ENCODE measurements around the gene FOSB. TPM values are rescaled to one million over a fixed set of nuclear protein-coding genes. Genes with fewer than 3 reads are reported as not detected.

Gene FOSB
- total and polyA plus RNA-seq, 9 of the 15 experiments (the other 6 are each of a cell fraction or from before 2014, with no cell fraction given) = 0.11 to 2.7 (median 0.73) TPM

DNA sequence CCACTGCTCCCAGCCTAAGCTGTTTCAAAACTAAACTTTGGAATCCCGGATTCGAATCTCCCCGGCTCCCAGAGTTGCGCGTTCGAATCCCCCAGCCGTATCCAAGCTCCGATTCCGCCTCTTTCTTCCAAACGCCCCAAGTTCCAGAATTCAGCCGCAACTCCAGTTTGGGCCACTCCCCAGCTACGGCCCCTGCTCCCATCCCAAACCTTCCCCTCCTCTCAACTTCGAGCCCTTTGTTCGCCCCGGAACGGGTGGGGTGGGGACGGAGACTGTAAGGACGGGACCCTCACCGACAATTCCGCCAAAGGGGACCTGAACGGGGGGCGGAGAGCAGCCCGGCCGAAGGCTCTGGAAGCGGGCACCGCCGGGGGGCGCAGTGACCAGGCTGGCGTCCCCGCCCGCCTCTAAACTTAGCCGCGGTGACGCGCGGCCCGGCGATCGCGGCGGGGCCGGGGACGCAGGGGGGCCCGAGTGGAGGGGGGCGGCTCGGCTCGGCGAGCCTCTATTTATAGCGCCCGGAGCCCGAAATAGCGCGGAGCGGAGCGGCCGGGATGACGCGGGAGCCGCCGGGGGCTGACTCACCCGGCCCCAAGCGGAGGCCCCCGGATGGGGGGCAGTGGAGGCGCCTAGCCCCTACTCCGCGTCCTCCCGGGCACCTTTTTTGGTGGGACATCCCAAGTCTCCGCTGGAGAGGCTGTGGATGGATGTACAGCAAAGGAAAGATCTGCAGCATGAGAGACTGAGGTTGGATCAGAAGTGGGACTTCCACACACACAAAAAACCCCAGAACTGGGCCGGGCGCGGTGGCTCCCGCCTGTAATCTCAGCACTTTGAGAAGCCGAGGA is 39.2 kb upstream of the FOSB start (continued):
- TF ChIP-seq, protein P1, sequence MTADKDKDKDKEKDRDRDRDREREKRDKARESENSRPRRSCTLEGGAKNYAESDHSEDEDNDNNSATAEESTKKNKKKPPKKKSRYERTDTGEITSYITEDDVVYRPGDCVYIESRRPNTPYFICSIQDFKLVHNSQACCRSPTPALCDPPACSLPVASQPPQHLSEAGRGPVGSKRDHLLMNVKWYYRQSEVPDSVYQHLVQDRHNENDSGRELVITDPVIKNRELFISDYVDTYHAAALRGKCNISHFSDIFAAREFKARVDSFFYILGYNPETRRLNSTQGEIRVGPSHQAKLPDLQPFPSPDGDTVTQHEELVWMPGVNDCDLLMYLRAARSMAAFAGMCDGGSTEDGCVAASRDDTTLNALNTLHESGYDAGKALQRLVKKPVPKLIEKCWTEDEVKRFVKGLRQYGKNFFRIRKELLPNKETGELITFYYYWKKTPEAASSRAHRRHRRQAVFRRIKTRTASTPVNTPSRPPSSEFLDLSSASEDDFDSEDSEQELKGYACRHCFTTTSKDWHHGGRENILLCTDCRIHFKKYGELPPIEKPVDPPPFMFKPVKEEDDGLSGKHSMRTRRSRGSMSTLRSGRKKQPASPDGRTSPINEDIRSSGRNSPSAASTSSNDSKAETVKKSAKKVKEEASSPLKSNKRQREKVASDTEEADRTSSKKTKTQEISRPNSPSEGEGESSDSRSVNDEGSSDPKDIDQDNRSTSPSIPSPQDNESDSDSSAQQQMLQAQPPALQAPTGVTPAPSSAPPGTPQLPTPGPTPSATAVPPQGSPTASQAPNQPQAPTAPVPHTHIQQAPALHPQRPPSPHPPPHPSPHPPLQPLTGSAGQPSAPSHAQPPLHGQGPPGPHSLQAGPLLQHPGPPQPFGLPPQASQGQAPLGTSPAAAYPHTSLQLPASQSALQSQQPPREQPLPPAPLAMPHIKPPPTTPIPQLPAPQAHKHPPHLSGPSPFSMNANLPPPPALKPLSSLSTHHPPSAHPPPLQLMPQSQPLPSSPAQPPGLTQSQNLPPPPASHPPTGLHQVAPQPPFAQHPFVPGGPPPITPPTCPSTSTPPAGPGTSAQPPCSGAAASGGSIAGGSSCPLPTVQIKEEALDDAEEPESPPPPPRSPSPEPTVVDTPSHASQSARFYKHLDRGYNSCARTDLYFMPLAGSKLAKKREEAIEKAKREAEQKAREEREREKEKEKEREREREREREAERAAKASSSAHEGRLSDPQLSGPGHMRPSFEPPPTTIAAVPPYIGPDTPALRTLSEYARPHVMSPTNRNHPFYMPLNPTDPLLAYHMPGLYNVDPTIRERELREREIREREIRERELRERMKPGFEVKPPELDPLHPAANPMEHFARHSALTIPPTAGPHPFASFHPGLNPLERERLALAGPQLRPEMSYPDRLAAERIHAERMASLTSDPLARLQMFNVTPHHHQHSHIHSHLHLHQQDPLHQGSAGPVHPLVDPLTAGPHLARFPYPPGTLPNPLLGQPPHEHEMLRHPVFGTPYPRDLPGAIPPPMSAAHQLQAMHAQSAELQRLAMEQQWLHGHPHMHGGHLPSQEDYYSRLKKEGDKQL (CRISPR knock-in tag; IDR thresholded peaks at IDR 0.05; ENCODE audit: borderline replicate concordance) = no peak
- no peak for TF ChIP-seq PURB (CRISPR knock-in tag; IDR thresholded peaks at IDR 0.05; ENCODE audit: low read depth)
- TF ChIP-seq, protein P2, sequence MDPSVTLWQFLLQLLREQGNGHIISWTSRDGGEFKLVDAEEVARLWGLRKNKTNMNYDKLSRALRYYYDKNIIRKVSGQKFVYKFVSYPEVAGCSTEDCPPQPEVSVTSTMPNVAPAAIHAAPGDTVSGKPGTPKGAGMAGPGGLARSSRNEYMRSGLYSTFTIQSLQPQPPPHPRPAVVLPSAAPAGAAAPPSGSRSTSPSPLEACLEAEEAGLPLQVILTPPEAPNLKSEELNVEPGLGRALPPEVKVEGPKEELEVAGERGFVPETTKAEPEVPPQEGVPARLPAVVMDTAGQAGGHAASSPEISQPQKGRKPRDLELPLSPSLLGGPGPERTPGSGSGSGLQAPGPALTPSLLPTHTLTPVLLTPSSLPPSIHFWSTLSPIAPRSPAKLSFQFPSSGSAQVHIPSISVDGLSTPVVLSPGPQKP (CRISPR knock-in tag; IDR thresholded peaks at IDR 0.05) = no peak
- TF ChIP-seq ASH1L (IDR thresholded peaks at IDR 0.05; ENCODE audit: borderline replicate concordance, low read depth, partially characterized antibody) = no peak
- TF ChIP-seq ZNF165 (CRISPR knock-in tag; IDR thresholded peaks at IDR 0.05; ENCODE audit: borderline replicate concordance) = no peak
- TF ChIP-seq SMARCA4 (IDR thresholded peaks at IDR 0.05) = no peak
- no peak for TF ChIP-seq GTF2E2 (tag; IDR thresholded peaks at IDR 0.05)
- TF ChIP-seq, protein P3, sequence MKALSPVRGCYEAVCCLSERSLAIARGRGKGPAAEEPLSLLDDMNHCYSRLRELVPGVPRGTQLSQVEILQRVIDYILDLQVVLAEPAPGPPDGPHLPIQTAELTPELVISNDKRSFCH (CRISPR knock-in tag; IDR thresholded peaks at IDR 0.05) = no peak
- TF ChIP-seq, protein P3 (tag; IDR thresholded peaks at IDR 0.05) = no peak; the same call in 1 of the 2 replicates
- peak; percentile 65 for TF ChIP-seq CCNT2 (IDR thresholded peaks at IDR 0.05; ENCODE audit: borderline replicate concordance, extremely low read depth, insufficient read length, low read depth, low read length)
- no peak for TF ChIP-seq SNIP1 (IDR thresholded peaks at IDR 0.05; ENCODE audit: low read depth)
- peak; percentile 15; the same call in 1 of the 2 replicates for TF ChIP-seq ZNF24 (IDR thresholded peaks at IDR 0.05)
- TF ChIP-seq FUS (optimal IDR thresholded peaks at IDR 0.05; ENCODE audit: low read depth, low read length) = no peak
- TF ChIP-seq, protein P4, sequence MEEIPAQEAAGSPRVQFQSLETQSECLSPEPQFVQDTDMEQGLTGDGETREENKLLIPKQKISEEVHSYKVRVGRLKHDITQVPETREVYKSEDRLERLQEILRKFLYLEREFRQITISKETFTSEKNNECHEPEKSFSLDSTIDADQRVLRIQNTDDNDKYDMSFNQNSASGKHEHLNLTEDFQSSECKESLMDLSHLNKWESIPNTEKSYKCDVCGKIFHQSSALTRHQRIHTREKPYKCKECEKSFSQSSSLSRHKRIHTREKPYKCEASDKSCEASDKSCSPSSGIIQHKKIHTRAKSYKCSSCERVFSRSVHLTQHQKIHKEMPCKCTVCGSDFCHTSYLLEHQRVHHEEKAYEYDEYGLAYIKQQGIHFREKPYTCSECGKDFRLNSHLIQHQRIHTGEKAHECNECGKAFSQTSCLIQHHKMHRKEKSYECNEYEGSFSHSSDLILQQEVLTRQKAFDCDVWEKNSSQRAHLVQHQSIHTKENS (CRISPR knock-in tag; IDR thresholded peaks at IDR 0.05) = no peak
- no peak for TF ChIP-seq CBFA2T3 (IDR thresholded peaks at IDR 0.05)
- no peak for TF ChIP-seq CSDE1 (IDR thresholded peaks at IDR 0.05)
- TF ChIP-seq TAF1 (IDR thresholded peaks at IDR 0.05; ENCODE audit: control insufficient read depth, extremely low read depth, insufficient read depth, low read length, severe bottlenecking) = no peak
- TF ChIP-seq, protein P5, sequence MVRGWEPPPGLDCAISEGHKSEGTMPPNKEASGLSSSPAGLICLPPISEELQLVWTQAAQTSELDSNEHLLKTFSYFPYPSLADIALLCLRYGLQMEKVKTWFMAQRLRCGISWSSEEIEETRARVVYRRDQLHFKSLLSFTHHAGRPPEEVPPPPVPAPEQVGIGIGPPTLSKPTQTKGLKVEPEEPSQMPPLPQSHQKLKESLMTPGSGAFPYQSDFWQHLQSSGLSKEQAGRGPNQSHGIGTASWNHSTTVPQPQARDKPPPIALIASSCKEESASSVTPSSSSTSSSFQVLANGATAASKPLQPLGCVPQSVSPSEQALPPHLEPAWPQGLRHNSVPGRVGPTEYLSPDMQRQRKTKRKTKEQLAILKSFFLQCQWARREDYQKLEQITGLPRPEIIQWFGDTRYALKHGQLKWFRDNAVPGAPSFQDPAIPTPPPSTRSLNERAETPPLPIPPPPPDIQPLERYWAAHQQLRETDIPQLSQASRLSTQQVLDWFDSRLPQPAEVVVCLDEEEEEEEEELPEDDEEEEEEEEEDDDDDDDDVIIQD (CRISPR knock-in tag; IDR thresholded peaks at IDR 0.05) = no peak
